HEK293T (cell line): ENCODE data around the gene ZNF766.
"Not testable (repeated sequence)": the region's sequence is repeated elsewhere in the genome, so short reads cannot be mapped to it uniquely, and the experiment has no call there.

Experiments used
- CTCF ChIA-PET: fragments of 350-600 bp; formaldehyde crosslinking; extraction: SDS; loops from one replicate; lab custom pipeline; 2021; ENCODE audit warnings: antibody characterized with exemption, inconsistent platforms; lab: Yijun Ruan, JAX
- POLR2A ChIA-PET: fragments of 350-600 bp; formaldehyde crosslinking; extraction: SDS; loops from one replicate; lab custom pipeline; 2020; ENCODE audit warnings: antibody characterized with exemption, inconsistent platforms; lab: Yijun Ruan, JAX
- DNase-seq: peaks from one replicate; pipeline ENCODE4 v3.0.0; 2012; ENCODE audit warnings: mixed read lengths; ENCODE audit errors: extremely low spot score
- ARNT ChIP-seq: fragments of 450-650 bp; IDR thresholded peaks from 2 replicates; pipeline ENCODE4 v1.6.1; 2017; ENCODE audit warnings: mild to moderate bottlenecking
- BHLHE40 ChIP-seq: fragments of 450-650 bp; IDR thresholded peaks from 2 replicates; pipeline ENCODE4 v1.6.1; 2016; ENCODE audit warnings: mild to moderate bottlenecking, moderate library complexity, borderline replicate concordance
- CTBP1 ChIP-seq: fragments of 450-650 bp; IDR thresholded peaks from 2 replicates; pipeline ENCODE4 v1.6.1; 2016; ENCODE audit warnings: borderline replicate concordance
- ELF4 ChIP-seq: fragments of 450-650 bp; IDR thresholded peaks from 2 replicates; pipeline ENCODE4 v1.6.1; 2017; ENCODE audit warnings: antibody characterized with exemption
- FOXA1 ChIP-seq: fragments of 450-650 bp; IDR thresholded peaks from 2 replicates; pipeline ENCODE4 v1.6.1; 2016; ENCODE audit warnings: mild to moderate bottlenecking
- FOXK2 ChIP-seq: fragments of 450-650 bp; IDR thresholded peaks from 2 replicates; pipeline ENCODE4 v1.6.1; 2016; ENCODE audit warnings: mild to moderate bottlenecking
- FOXM1 ChIP-seq: fragments of 450-650 bp; IDR thresholded peaks from 2 replicates; pipeline ENCODE4 v1.6.1; 2017; ENCODE audit warnings: mild to moderate bottlenecking, borderline replicate concordance
- HDGF ChIP-seq: fragments of 450-650 bp; IDR thresholded peaks from 2 replicates; pipeline ENCODE4 v1.6.1; 2017; ENCODE audit warnings: antibody characterized with exemption, borderline replicate concordance
- L3MBTL2 ChIP-seq: fragments of 450-650 bp; conservative IDR thresholded peaks from 2 replicates; pipeline ENCODE4 v1.6.1; 2016; ENCODE audit warnings: mild to moderate bottlenecking
- LEF1 ChIP-seq: fragments of 450-650 bp; IDR thresholded peaks from 2 replicates; pipeline ENCODE4 v1.6.1; 2017; ENCODE audit warnings: mild to moderate bottlenecking, borderline replicate concordance
- NFRKB ChIP-seq: fragments of 450-650 bp; IDR thresholded peaks from 2 replicates; pipeline ENCODE4 v1.6.1; 2016; ENCODE audit warnings: mild to moderate bottlenecking, moderate library complexity
- SP1 ChIP-seq: fragments of 450-650 bp; IDR thresholded peaks from 2 replicates; pipeline ENCODE4 v1.6.1; 2017
- SUZ12 ChIP-seq: fragments of 450-650 bp; IDR thresholded peaks from 2 replicates; pipeline ENCODE4 v1.6.1; 2016; ENCODE audit warnings: mild to moderate bottlenecking
- TARDBP ChIP-seq: fragments of 450-650 bp; IDR thresholded peaks from 2 replicates; pipeline ENCODE4 v1.6.1; 2016
- ZNF384 ChIP-seq: fragments of 450-650 bp; IDR thresholded peaks from 2 replicates; pipeline ENCODE4 v1.6.1; 2016
- TF ChIP-seq, protein P1 (sequence below): fragments of 450-650 bp; IDR thresholded peaks from 2 replicates; pipeline ENCODE4 v1.6.1; 2016

Gene ZNF766

DNA sequence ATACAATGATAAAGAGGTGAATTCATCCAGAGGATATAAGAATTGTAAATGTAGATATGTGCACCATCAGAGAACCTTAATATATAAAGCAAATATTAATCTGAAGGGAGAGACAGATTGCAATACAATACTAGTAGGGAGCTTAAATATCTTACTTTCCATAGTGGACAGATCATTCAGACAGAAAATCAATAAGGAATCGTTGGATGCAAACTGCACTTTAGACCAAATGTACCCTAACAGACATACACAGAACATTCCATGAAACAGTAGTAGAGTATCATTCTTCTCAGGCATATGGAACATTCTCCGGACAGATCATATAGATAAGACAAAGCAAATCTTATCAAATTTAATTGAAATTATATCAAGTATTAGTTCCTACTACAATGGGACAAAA is 35.0 kb upstream of the ZNF766 start:
- no peak for DNase-seq
- TF ChIP-seq, protein P1, sequence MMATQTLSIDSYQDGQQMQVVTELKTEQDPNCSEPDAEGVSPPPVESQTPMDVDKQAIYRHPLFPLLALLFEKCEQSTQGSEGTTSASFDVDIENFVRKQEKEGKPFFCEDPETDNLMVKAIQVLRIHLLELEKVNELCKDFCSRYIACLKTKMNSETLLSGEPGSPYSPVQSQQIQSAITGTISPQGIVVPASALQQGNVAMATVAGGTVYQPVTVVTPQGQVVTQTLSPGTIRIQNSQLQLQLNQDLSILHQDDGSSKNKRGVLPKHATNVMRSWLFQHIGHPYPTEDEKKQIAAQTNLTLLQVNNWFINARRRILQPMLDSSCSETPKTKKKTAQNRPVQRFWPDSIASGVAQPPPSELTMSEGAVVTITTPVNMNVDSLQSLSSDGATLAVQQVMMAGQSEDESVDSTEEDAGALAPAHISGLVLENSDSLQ: no peak
- ChIA-PET POLR2A (no interaction called here), CTCF (no interaction called here)

DNA sequence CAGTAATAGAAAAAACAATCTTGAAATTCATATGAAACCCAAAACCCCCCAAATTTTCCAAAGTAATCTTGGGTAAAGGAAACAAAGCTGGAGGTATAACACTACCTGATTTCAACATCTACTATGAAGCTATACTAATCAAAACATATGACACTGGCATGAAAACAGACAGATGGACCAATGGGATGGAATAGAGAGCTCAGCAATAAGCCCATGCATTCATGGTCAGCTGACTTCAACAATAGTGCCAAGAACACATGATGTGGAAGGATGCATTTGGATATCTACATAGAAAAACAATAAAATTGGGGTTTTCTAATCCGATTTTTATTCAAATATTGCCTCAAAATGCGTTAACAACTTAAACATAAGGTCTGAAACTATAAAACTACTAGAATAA is 32.2 kb upstream of the ZNF766 start:
- ChIA-PET CTCF (no interaction called here), POLR2A (interaction anchor here (1.0 kb wide), 1 partner anchor 98 kb away, joined by 3 read pairs; the partner anchor contains the start of gene ZNF616)
- TF ChIP-seq, protein P1: no peak
- TF ChIP-seq FOXK2: no peak
- TF ChIP-seq SUZ12: no peak
- TF ChIP-seq BHLHE40: no peak
- TF ChIP-seq FOXA1: no peak
- TF ChIP-seq LEF1: no peak
- no peak for TF ChIP-seq ELF4
- no peak for DNase-seq

DNA sequence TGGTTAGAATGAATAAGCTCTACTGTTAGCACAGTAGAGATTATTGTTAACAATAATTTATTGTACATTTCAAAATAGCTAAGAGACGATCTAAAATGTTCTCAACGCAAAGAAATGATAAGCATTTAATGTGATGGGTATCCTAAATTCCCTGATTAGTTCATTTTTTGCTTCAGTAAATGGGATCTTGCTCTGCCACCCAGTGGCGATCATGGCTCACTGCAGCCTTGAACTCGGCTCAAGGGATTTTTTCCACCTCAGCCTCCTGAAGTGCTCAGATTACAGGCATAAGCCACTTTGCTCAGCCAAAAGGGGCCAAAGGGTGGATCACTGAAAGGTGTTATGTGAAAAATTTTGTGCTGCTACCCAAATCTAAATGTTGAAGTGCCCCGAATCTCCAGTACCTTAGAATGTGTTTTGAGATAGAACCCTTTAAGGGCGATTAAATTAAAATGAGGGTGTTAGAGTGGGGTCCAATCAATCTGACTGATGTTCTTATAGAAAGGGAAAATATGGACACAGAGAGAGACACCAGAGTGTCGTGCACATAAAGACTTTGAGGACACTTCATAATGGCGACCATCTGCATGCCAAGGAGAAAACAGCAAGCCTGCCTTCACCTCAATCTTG is 31.5 kb upstream of the ZNF766 start:
- TF ChIP-seq SUZ12 (no peak), FOXA1 (no peak), BHLHE40 (no peak), SP1 (no peak), TARDBP (no peak), LEF1 (no peak), FOXK2 (no peak), HDGF (no peak), ELF4 (no peak), CTBP1 (no peak), ARNT (no peak), FOXM1 (no peak), NFRKB (no peak)
- TF ChIP-seq, protein P1: no peak
- no peak for DNase-seq
- CTCF ChIA-PET: no interaction called here
- POLR2A ChIA-PET: interaction anchor here (1.0 kb wide), 1 partner anchor 99 kb away, joined by 3 read pairs; the partner anchor contains the start of gene ZNF616

DNA sequence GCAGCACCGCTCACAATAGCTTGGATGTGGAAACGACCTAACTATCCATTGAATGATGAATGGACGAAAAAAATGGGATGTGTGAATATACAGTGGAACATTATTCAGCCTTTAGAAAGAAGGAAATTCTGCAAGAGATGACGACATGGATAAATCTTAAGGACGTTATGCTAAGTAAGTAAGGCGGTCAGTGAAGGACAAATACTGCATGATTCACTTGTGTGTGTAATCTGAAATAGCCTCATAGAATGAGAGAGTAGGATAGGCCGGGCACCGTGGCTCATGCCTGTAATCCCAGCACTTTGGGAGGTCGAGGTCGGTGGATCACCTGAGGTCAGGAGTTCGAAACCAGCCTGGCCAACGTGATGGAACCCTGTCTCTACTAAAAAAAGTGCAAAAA is 25.4 kb upstream of the ZNF766 start:
- CTCF ChIA-PET: no interaction called here
- no peak for DNase-seq
- POLR2A ChIA-PET: no interaction called here
- TF ChIP-seq, protein P1: no peak
- TF ChIP-seq CTBP1 (no peak), HDGF (no peak)

DNA sequence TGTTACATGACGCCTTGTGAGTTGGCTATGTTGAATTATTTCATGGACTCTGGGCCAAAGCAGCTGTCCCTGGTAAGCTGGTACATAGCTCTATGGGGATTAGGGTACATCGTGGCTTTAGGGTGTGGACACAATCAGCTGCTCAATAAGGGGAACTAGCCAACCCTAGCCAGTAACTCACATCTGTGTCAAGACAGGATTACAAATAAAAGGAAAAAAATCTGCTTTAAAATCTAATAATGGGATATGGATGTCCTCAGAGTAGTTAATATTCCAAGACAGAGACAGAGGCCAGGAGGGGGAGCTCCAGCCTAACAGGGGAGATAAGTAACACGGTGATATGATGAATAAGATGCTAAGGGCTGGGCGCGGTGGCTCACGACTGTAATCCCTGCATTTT is 21.1 kb upstream of the ZNF766 start:
- POLR2A ChIA-PET: no interaction called here
- TF ChIP-seq, protein P1: no peak
- TF ChIP-seq HDGF: no peak
- TF ChIP-seq LEF1: no peak
- no peak for TF ChIP-seq SUZ12
- no peak for TF ChIP-seq BHLHE40
- TF ChIP-seq CTBP1: no peak
- no peak for TF ChIP-seq FOXA1
- CTCF ChIA-PET: interaction anchor here (0.6 kb wide), 1 partner anchor 64 kb away, joined by 3 read pairs; no protein-coding TSS in a partner anchor
- no peak for DNase-seq

DNA sequence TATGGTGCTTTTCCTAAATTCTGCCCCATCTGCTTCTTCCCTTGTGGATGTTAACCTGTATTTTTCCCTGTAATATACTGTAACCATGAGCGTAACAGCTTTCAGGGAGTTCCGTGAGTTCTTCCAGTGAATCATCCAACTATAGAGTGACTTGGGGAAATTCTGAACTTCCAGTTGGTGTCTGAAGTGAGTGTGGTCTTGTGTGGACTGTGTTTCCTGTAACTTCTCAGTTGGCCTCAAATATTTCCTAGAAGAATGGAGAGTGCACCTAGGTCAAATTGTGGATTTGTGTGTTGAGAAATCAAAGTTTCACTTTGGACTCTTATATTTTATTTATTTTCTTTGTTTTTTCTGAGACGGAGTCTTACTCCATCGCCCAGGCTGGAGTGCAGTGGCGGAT is 11.0 kb upstream of the ZNF766 start:
- no peak for DNase-seq
- ChIA-PET POLR2A (no interaction called here), CTCF (no interaction called here)
- no peak for TF ChIP-seq ARNT
- no peak for TF ChIP-seq SUZ12
- TF ChIP-seq LEF1: no peak
- no peak for TF ChIP-seq TARDBP
- no peak for TF ChIP-seq ZNF384
- TF ChIP-seq BHLHE40: no peak
- TF ChIP-seq SP1: no peak
- TF ChIP-seq FOXM1: no peak
- no peak for TF ChIP-seq NFRKB
- TF ChIP-seq ELF4: no peak
- TF ChIP-seq FOXK2: no peak
- TF ChIP-seq, protein P1: no peak
- TF ChIP-seq L3MBTL2: no peak
- no peak for TF ChIP-seq FOXA1
- TF ChIP-seq CTBP1: no peak
- no peak for TF ChIP-seq HDGF

DNA sequence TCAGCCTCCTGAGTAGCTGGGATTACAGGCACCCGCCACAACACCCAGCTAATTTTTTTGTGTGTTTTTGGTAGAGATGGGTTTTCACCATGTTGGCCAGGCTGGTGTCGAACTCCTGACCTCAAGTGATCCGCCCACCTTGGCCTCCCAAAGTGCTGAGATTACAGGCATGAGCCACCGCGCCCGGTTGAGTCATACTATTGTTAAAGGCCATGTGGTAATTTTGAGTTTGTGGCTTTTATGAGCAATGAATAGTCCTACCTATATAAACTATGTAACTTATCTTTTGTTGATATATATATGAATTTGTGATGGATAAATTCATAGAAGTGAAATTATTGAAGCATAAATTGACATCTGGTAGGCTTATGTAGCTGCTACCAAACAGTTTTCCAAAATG is 3.8 kb upstream of the ZNF766 start:
- CTCF ChIA-PET, DNase-seq, POLR2A ChIA-PET: not testable (repeated sequence)
